HG02623 (cell line): Measurements from ENCODE around the gene KCNH8.
"Not testable (repeated sequence)": the region's sequence is repeated elsewhere in the genome, so short reads cannot be mapped to it uniquely, and the experiment has no call there.

Experiments
- ATAC-seq: cut with Tn5 transposase; IDR thresholded peaks from one replicate; pipeline ENCODE4 v1.9.1; 2021; ENCODE audit warnings: moderate library complexity; ENCODE audit not compliant: unreplicated experiment

The KCNH8 gene

GRCh38 chr3:19147905-19148767 lies at the start of gene KCNH8:
TSS of gene KCNH8 (plus strand) at chr3:19148510. CDS start at chr3:19148720, 210 bp downstream.
- ATAC-seq, result no peak

DNA sequence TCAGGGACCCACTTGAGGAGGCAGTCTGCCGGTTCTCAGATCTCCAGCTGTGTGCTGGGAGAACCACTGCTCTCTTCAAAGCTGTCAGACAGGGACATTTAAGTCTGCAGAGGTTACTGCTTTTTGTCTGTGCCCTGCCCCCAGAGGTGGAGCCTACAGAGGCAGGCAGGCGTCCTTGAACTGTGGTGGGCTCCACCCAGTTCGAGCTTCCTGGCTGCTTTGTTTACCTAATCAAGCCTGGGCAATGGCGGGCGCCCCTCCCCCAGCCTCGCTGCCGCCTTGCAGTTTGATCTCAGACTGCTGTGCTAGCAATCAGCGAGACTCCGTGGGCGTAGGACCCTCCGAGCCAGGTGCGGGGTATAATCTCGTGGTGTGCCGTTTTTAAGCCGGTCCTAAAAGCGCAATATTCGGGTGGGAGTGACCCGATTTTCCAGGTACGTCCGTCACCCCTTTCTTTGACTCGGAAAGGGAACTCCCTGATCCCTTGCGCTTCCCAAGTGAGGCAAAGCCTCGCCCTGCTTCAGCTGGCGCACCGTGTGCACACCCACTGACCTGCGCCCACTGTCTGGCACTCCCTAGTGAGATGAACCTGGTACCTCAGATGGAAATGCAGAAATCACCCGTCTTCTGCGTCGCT lies 45.5 kb upstream of the KCNH8 start:
- ATAC-seq, result not testable (repeated sequence)

GRCh38 chr3:19103510-19103909 lies 44.8 kb upstream of the KCNH8 start:
- no peak for ATAC-seq

DNA sequence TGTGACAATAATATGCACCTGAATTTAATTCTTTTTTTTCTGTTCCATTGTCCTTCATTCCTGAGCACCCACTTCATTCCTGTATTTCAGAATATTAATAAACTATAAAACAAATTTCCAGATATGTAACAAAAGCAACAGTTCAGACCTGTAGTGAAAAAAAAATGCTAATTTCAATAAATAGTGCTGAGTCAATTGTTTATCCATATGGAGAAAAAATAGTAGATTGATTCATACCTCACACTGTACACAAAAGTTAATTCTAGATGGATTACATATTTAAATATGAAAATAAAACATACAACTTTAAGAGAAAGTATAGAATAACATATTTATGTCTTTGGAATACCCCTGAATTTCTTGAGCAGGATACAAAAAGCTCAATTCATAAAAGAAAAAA lies 43.9 kb upstream of the KCNH8 start:
- no peak for ATAC-seq

DNA sequence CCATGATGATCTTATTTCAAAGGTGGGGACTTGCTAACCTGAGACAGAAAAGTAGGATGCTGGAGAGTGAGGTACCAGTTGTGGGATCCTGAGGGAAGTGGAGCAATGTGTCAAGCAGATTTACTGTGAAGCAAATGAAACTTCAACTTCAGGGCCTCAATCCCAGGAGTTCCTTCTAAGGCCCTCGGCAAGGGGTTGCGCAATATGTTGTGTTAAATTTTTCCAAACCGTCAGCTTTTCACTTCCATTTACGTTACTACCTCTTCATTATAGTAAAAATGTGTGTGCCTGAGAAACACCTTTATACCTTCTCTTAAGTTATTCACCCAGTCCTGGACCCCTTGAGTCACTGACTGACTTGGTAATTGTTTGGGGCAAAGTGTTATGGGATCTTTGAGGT lies 42.5 kb upstream of the KCNH8 start:
- ATAC-seq, result no peak

GRCh38 chr3:19106307-19106706 lies 42.0 kb upstream of the KCNH8 start:
- no peak for ATAC-seq

- ATAC-seq, result no peak
Observed at GRCh38 chr3:19107719-19108118, 40.6 kb upstream of the KCNH8 start.

DNA sequence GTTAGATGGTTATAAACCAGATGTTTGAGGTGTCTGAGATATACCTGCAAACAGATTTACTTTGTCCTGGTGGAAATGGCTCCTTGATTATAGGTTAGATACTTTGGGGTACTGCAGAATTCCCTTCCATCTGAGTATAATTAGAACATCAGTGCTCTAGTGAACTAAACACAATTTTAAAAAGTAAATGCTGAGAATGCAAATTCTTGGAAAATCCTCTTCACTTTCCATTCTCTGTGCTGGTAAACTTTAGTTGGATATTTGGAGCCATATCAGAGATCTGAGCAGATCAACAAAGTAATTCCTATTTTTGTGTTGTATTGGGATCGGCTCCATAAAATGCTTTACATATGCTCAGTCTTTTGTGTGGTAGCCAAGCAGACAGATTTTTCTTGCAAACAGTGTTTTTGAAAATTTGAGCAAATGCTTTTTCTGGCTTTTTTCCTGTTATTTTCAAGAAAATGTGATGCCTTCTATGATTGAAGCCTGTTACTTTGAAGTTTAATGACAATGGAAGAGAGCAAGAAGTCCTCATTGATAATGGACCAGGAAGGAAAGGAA lies 37.9 kb upstream of the KCNH8 start:
- no peak for ATAC-seq

GRCh38 chr3:19114461-19114860 lies 33.8 kb upstream of the KCNH8 start:
- ATAC-seq, result no peak

DNA sequence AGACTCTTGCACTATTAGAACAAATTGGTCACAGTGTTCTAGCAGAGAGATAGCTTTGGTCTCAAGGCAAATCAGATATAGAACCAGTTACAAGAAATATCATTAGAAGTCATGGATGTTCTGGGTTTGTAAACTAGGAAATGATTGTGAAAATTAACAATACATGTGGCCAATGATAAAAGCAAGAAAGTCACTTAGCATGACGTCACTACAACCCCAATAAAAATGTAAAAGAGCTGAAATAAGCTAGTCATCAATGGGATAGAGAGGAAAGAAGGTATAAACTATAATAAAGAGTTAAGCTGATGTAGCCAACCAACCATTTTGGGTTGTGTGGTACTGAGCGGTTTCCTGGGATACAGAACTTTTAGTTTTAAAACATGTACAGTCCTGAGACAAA lies 32.1 kb upstream of the KCNH8 start:
- ATAC-seq, result no peak

DNA sequence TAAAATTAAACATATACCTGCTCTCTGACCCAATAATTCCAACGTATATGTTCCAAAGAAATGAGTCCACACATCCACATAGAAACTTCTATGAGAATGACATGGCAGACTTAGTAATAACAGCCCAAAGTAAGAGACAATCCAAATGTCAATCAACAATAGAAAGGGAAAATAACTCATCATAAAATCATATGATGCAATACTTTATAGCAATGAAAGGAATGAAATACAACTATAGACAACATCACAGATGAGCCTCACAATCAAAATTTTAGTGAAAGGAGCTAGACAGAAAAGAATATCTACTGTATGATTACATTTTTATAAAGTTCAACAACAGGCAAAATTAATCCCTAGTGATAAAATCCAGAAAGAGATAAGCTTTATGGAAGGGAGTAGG lies 23.6 kb upstream of the KCNH8 start:
- no peak for ATAC-seq

DNA sequence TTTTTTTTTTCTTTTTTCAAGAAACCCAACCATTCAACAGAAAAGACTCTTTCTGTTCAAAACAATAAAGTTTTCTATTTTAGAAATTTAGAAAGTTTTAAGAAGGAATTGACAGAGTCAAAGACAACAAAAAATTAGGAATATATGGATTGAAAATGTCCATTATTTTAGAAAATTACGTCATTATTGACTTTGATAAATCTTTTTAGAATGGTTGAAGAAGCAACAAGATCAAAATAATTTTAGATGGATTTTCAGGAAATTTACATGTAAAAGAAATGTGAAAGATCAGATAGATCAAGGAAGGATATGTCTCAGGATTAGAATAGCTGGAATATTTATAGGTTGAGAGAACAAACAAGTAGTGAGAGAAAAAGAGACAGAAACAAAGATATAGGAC lies 8.4 kb upstream of the KCNH8 start:
- no peak for ATAC-seq

DNA sequence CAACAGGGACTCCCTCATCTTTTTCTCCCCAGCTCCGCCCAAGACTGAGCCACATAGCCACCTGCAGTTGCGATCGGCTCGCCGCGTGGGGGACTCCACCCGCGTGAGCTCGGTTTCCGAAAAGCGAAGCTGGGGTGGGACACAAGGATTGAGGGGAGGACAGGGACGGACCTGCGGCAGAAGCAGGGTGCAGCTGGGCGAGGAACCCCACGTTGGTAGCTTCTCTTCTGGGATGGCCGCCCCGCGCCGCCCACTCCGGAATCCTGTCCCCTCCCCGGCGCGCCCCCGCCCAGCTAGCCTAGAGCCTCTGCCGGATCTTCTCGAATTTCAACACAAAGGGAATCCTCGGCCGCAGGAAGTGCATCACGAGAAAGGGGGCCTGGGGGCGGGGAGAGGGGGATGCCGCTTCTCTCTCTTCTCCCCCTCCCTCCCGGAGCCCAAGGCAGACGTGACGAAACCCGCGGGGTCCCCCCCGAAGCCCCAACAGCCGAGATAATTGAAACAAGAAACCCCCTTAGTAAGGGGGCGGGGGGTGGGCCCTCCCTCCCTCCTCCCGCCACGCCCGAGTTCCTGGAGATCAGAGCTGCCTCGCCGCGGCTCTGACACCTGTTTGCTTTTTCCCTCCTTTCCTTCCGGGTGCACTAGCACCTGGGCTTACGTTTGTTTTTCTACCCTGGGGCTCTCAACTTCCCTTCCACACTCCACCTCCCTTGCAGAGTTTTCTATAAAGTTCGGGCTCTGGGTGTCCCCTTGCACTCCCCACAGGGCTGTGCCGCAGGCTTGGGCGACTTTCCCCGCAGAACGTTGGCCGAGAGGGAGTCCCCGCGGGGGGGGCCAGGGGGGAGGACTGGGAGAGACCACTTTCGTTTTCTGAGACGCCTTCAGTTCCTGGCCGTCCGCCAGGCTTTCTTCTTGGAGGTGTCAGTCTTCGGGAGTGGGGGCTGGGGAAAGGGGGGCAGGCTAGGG lies 1.3 kb upstream of the KCNH8 start:
- ATAC-seq, result peak; percentile 70

DNA sequence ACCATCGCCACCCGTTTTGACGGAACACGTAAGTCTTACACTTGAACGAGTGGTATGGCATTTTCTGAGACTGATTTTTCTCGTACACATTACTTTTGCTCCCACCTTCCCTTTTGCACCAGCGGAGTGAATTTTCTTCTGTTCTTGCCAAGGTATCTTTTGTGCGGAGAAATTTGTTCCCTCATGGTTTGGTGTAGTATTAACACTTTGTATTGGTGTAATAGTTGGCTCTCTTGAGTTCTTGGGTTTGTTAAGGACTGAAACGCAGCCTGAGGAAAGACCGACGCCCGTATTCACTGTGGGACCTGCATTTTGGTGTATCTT lies 420 bp downstream of the KCNH8 start:
- no peak for ATAC-seq

DNA sequence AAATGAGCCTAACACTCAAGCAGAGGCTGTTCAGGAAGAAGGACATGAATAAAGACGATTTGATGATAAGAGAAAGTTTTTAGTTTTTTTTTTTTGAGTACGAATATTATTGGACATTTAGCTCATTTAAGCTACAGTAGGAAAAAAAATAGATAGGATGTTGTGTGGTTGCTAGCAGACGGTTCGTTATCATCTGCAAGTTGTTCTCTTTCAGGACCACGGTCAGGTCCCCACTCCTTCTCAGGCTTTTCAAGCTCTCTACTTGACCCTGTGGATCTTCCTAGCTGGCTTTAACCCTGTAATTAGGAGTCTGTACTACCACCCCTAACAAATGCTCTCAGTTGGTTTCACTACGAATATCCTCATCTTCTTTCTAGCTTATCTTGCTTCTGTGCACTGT lies 1.1 kb downstream of the KCNH8 start:
- ATAC-seq, result no peak

DNA sequence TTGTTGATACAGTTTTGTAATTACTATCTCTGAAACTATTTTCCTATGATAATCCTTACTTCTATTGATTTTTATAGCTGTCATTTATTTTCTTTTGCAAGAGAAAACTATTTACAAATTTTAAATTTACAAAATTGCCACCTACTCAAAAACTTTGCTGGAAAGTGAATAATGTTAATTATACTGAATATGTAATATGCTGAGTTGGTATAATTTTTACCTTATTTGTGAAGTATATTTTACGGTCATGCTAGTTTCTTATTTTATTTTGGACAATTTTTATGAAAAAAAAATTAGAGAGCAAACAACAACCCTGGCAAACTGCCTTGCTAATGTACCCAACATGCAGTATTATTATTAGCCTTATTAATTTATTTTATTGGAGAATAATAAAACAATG lies 2.9 kb downstream of the KCNH8 start:
- ATAC-seq, result no peak

- no peak for ATAC-seq
Observed at GRCh38 chr3:19154693-19155250, 6.5 kb downstream of the KCNH8 start.

- no peak for ATAC-seq
Observed at GRCh38 chr3:19155375-19155774, 7.1 kb downstream of the KCNH8 start.

- ATAC-seq, result no peak
Observed at GRCh38 chr3:19159966-19160635, 11.8 kb downstream of the KCNH8 start.

- ATAC-seq, result no peak
Observed at GRCh38 chr3:19165654-19166053, 17.3 kb downstream of the KCNH8 start.
